Mucosa of descending colon (tissue), 3 donors: ENCODE results near the gene FGFR2. TPM values are rescaled to one million over a fixed set of nuclear protein-coding genes. Genes with fewer than 3 reads are reported as not detected.

Experiments
- ATAC-seq: fragments of 200-7000 bp; cut with Tn5 transposase; one replicate; pipeline ENCODE4 v1.9.1; 2020; ENCODE audit warnings: mild to moderate bottlenecking, moderate library complexity
- DNase-seq, 3 donors: peaks; one replicate each; pipeline ENCODE4 v3.0.0-alpha.2; 2020
- H3K36me3 ChIP-seq: fragments of 200-600 bp; one replicate; pipeline ENCODE4 v1.8.0; 2021; ENCODE audit warnings: low read depth, mild to moderate bottlenecking
- H3K4me1 ChIP-seq: fragments of 200-600 bp; one replicate; pipeline ENCODE4 v1.8.0; 2021; ENCODE audit warnings: low read depth, mild to moderate bottlenecking
- H3K4me3 ChIP-seq: fragments of 200-600 bp; one replicate; pipeline ENCODE4 v1.8.0; 2021; ENCODE audit warnings: mild to moderate bottlenecking
- H3K9me3 ChIP-seq: fragments of 200-600 bp; one replicate; pipeline ENCODE4 v1.8.0; 2021; ENCODE audit warnings: mild to moderate bottlenecking
- intact Hi-C, 2 donors: fragments of 100-400 bp; cut with DNase I in 1 of 2; cut with micrococcal nuclease in 1 of 2; formaldehyde crosslinking; loops; one replicate each; pipeline versions ENCODE4 v1.11.0 to v1.11.1; 2022; cut with DNase I, micrococcal nuclease
- total RNA-seq, 3 donors: library from RNA; stranded (reverse); fragmentation: NEBNext Ultra II Directional in 2 of 3; extraction: Animal tissue kit (Norgen Biotek cat#: 25700) in 2 of 3; gene quantifications; one replicate each; pipeline versions ENCODE4 v1.2.1 to v1.2.4, GENCODE V29; 2021 to 2023
- TF ChIP-seq, protein P1 (sequence below): fragments of 200-600 bp; IDR thresholded peaks from one replicate; pipeline ENCODE4 v1.8.0; 2022; ENCODE audit warnings: antibody characterized with exemption, mild to moderate bottlenecking
- donor health status: DM: no; HTN: no; CAD: no; lungs with moderate emphysema.
- donor health status: DM: no; HTN: no; CAD: no.
- donor health status: DM: no; HTN: yes; CAD: no.

The FGFR2 gene
- total RNA-seq, 3 donors from 2014 or later, result 64.3 to 138 (median 77.5) TPM

DNA sequence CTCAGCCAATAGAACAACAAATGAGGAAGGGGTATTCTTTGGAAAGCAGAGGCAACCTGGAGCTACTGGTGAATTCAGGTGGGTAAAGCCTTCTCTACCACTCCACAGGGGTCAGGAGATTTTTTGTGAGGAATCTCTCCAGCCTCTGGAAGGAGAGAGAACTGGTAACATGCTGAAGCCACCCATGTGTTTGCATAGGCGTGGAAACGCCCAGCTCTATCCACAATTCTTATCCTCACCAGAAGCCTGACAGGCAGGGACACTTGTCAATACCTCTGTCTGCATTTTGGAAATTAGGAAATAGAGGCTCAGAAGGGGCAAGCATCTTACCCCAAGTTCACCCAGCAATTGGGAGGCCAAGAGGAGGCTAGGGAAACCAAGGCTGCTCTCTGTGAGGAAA, 133.7 kb downstream of the FGFR2 start:
- Histone ChIP-seq H3K4me1 (no peaks in the 10 kb centered on the region), H3K36me3 (no peaks in the 10 kb centered on the region), H3K4me3 (no peak overlapping the region), H3K9me3 (no peaks in the 10 kb centered on the region)
- intact Hi-C loops, result no loop called here
- TF ChIP-seq, protein P1, sequence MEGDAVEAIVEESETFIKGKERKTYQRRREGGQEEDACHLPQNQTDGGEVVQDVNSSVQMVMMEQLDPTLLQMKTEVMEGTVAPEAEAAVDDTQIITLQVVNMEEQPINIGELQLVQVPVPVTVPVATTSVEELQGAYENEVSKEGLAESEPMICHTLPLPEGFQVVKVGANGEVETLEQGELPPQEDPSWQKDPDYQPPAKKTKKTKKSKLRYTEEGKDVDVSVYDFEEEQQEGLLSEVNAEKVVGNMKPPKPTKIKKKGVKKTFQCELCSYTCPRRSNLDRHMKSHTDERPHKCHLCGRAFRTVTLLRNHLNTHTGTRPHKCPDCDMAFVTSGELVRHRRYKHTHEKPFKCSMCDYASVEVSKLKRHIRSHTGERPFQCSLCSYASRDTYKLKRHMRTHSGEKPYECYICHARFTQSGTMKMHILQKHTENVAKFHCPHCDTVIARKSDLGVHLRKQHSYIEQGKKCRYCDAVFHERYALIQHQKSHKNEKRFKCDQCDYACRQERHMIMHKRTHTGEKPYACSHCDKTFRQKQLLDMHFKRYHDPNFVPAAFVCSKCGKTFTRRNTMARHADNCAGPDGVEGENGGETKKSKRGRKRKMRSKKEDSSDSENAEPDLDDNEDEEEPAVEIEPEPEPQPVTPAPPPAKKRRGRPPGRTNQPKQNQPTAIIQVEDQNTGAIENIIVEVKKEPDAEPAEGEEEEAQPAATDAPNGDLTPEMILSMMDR, result no peak
- ATAC-seq (peak; percentile 32), DNase-seq (no peak)

DNA sequence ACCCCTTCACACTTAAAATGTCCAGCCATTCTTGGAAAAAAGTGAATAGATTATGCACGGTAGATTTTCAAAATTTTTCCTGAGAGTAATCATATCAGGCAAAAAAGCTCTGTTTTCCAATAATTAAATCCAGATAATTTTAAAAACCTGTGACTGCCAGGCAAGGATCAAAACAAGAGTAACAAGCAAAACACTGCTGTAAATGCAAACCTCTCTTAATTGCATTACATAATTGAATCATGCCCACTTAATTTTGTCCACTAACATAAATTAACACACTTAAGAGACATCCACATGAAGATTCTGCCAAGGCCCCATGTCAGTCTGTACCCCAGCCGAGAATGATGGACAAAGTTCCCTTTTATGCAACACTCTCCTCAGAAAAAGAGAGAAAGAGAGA, 135.3 kb downstream of the FGFR2 start:
- no peak for ATAC-seq
- no peaks in the 10 kb centered on the region for H3K9me3 ChIP-seq
- no peak overlapping the region for H3K4me3 ChIP-seq
- TF ChIP-seq, protein P1, result no peak
- H3K36me3 ChIP-seq, result no peaks in the 10 kb centered on the region
- no peak for DNase-seq
- no peaks in the 10 kb centered on the region for H3K4me1 ChIP-seq
- intact Hi-C loops, result no loop called here

DNA sequence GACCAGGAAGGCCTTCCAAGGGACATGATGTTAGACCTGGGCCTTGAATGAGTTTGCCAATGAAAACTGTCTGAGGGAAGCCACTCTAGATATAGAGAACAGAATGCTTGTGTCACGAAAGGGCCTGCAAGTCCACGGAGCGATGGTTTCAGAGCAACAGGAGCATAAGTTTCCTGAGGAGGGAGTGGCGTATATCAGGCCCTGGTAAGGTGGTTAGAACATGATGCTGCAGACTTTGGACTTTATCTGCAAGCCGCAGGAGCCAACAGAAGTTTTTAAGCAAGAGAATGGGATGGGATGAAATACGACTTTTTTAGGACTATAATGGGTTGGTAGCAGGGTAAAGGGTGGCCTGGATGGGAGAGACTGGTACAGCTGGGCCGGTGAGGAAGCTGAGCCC, 136.0 kb downstream of the FGFR2 start:
- intact Hi-C loops, result no loop called here
- Histone ChIP-seq H3K36me3 (no peaks in the 10 kb centered on the region), H3K4me3 (no peak overlapping the region), H3K4me1 (no peaks in the 10 kb centered on the region), H3K9me3 (no peaks in the 10 kb centered on the region)
- TF ChIP-seq, protein P1, result no peak
- DNase-seq (no peak), ATAC-seq (no peak)

DNA sequence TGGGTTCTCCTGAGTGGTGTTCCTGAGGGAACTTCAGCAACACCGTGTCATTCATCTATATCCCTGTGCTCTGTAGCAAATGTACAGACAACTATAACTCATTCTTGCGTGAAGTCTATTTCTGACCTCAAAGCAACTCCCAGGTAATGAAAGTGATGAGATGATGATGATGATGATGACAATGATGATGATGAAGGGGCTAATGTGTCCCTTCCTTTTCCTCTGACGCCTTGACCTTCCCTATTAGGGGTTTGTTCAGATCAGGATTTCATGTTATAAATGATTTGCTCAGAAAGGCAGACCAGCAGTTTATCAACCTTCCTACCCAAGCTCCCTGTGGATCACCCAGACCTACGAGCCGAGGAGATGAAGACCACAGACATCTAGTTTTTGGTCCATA, 136.9 kb downstream of the FGFR2 start:
- TF ChIP-seq, protein P1, result no peak
- Histone ChIP-seq H3K4me1 (no peaks in the 10 kb centered on the region), H3K36me3 (no peaks in the 10 kb centered on the region), H3K9me3 (no peaks in the 10 kb centered on the region), H3K4me3 (no peak overlapping the region)
- no peak for ATAC-seq
- no peak for DNase-seq
- intact Hi-C loops, result no loop called here

DNA sequence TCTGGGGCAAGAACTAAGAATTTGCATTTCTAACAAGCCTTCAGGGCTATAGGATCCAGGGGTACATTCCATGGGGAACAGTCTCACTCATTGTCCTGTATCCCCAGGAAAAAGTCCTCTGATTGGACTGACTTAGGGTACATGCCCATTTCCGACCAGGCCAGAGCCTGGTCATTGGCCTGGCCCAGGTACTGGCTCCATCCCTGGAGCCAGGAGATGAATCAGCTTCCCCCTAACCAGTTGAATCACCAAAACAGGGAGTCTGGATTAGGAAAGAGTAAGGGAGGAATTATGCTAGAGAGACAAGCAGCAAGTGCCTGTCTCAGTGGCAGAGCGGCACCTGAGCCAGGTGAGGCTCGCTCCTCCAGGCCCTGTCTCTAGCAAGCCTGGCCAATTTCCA, 137.5 kb downstream of the FGFR2 start:
- H3K4me3 ChIP-seq, result no peak overlapping the region
- intact Hi-C loops, result no loop called here

More for the DNA sequence above, 137.5 kb downstream of the FGFR2 start:
- TF ChIP-seq, protein P1, result no peak
- no peaks in the 10 kb centered on the region for H3K9me3 ChIP-seq
- H3K36me3 ChIP-seq, result no peaks in the 10 kb centered on the region
- no peak for ATAC-seq
- H3K4me1 ChIP-seq, result no peaks in the 10 kb centered on the region
- no peak for DNase-seq
